ENCODE results near the gene ARPC1A.
"Not testable (repeated sequence)": the region's sequence is repeated elsewhere in the genome, so short reads cannot be mapped to it uniquely, and the experiment has no call there.

ARPC1A gene

GRCh38 chr7:99350641-99351040, 24.9 kb downstream of the ARPC1A start:
- not testable (repeated sequence) for H3K4me1 ChIP-seq (ENCODE audit: control insufficient read depth, insufficient read depth, low read length, poor library complexity, severe bottlenecking); DNase-seq; H3K4me3 ChIP-seq (ENCODE audit: insufficient read depth, low read depth, low read length, poor library complexity, severe bottlenecking); H3K9me3 ChIP-seq (ENCODE audit: control insufficient read depth, low read length); H3K27ac ChIP-seq (ENCODE audit: insufficient read depth, low read length, poor library complexity, severe bottlenecking); H3K27me3 ChIP-seq (replicated peaks; ENCODE audit: control insufficient read depth, insufficient read depth, low read length, poor library complexity, severe bottlenecking)
- H3K36me3 ChIP-seq (ENCODE audit: control insufficient read depth, insufficient read depth, low read length), result peaks cover 75% of the 10 kb centered on the region

GRCh38 chr7:99352247-99352646, 26.5 kb downstream of the ARPC1A start:
- peaks cover 71% of the 10 kb centered on the region for H3K36me3 ChIP-seq (ENCODE audit: control insufficient read depth, insufficient read depth, low read length)
- H3K9me3 ChIP-seq (ENCODE audit: control insufficient read depth, low read length), result no peaks in the 10 kb centered on the region
- no peak overlapping the region for H3K27ac ChIP-seq (ENCODE audit: insufficient read depth, low read length, poor library complexity, severe bottlenecking)
- no peaks in the 10 kb centered on the region for H3K27me3 ChIP-seq (replicated peaks; ENCODE audit: control insufficient read depth, insufficient read depth, low read length, poor library complexity, severe bottlenecking)
- DNase-seq, result no peak
- no peak overlapping the region for H3K4me3 ChIP-seq (ENCODE audit: insufficient read depth, low read depth, low read length, poor library complexity, severe bottlenecking)
- H3K4me1 ChIP-seq (ENCODE audit: control insufficient read depth, insufficient read depth, low read length, poor library complexity, severe bottlenecking), result no peaks in the 10 kb centered on the region

- H3K27ac ChIP-seq (ENCODE audit: insufficient read depth, low read length, poor library complexity, severe bottlenecking), result no peak overlapping the region
- H3K4me3 ChIP-seq (ENCODE audit: insufficient read depth, low read depth, low read length, poor library complexity, severe bottlenecking), result no peak overlapping the region
- no peaks in the 10 kb centered on the region for H3K4me1 ChIP-seq (ENCODE audit: control insufficient read depth, insufficient read depth, low read length, poor library complexity, severe bottlenecking)
- no peaks in the 10 kb centered on the region for H3K27me3 ChIP-seq (replicated peaks; ENCODE audit: control insufficient read depth, insufficient read depth, low read length, poor library complexity, severe bottlenecking)
- peaks cover 74% of the 10 kb centered on the region for H3K36me3 ChIP-seq (ENCODE audit: control insufficient read depth, insufficient read depth, low read length)
- no peaks in the 10 kb centered on the region for H3K9me3 ChIP-seq (ENCODE audit: control insufficient read depth, low read length)
- DNase-seq, result no peak
Measured at GRCh38 chr7:99355098-99355497, 29.4 kb downstream of the ARPC1A start.

GRCh38 chr7:99357701-99358490, 32.2 kb downstream of the ARPC1A start:
- Histone ChIP-seq H3K36me3 (ENCODE audit: control insufficient read depth, insufficient read depth, low read length) (peaks cover 57% of the 10 kb centered on the region), H3K27ac (ENCODE audit: insufficient read depth, low read length, poor library complexity, severe bottlenecking) (no peak overlapping the region), H3K9me3 (ENCODE audit: control insufficient read depth, low read length) (no peaks in the 10 kb centered on the region), H3K4me1 (ENCODE audit: control insufficient read depth, insufficient read depth, low read length, poor library complexity, severe bottlenecking) (no peaks in the 10 kb centered on the region), H3K4me3 (ENCODE audit: insufficient read depth, low read depth, low read length, poor library complexity, severe bottlenecking) (no peak overlapping the region), H3K27me3 (replicated peaks; ENCODE audit: control insufficient read depth, insufficient read depth, low read length, poor library complexity, severe bottlenecking) (no peaks in the 10 kb centered on the region)
- DNase-seq, result no peak

GRCh38 chr7:99358521-99358920, 32.8 kb downstream of the ARPC1A start:
- H3K4me3 ChIP-seq (ENCODE audit: insufficient read depth, low read depth, low read length, poor library complexity, severe bottlenecking); H3K27ac ChIP-seq (ENCODE audit: insufficient read depth, low read length, poor library complexity, severe bottlenecking); H3K9me3 ChIP-seq (ENCODE audit: control insufficient read depth, low read length); DNase-seq; H3K27me3 ChIP-seq (replicated peaks; ENCODE audit: control insufficient read depth, insufficient read depth, low read length, poor library complexity, severe bottlenecking); H3K4me1 ChIP-seq (ENCODE audit: control insufficient read depth, insufficient read depth, low read length, poor library complexity, severe bottlenecking): not testable (repeated sequence)
- H3K36me3 ChIP-seq (ENCODE audit: control insufficient read depth, insufficient read depth, low read length), result peaks cover 62% of the 10 kb centered on the region

- no peaks in the 10 kb centered on the region for H3K27me3 ChIP-seq (replicated peaks; ENCODE audit: control insufficient read depth, insufficient read depth, low read length, poor library complexity, severe bottlenecking)
- peaks cover 63% of the 10 kb centered on the region for H3K36me3 ChIP-seq (ENCODE audit: control insufficient read depth, insufficient read depth, low read length)
- no peak for DNase-seq
- no peaks in the 10 kb centered on the region for H3K9me3 ChIP-seq (ENCODE audit: control insufficient read depth, low read length)
- no peaks in the 10 kb centered on the region for H3K4me1 ChIP-seq (ENCODE audit: control insufficient read depth, insufficient read depth, low read length, poor library complexity, severe bottlenecking)
- H3K4me3 ChIP-seq (ENCODE audit: insufficient read depth, low read depth, low read length, poor library complexity, severe bottlenecking), result no peak overlapping the region
- H3K27ac ChIP-seq (ENCODE audit: insufficient read depth, low read length, poor library complexity, severe bottlenecking), result no peak overlapping the region
Measured at GRCh38 chr7:99359465-99360154, 33.9 kb downstream of the ARPC1A start.

GRCh38 chr7:99362801-99363200, 37.1 kb downstream of the ARPC1A start:
- no peak for DNase-seq
- Histone ChIP-seq H3K27me3 (replicated peaks; ENCODE audit: control insufficient read depth, insufficient read depth, low read length, poor library complexity, severe bottlenecking) (no peaks in the 10 kb centered on the region), H3K36me3 (ENCODE audit: control insufficient read depth, insufficient read depth, low read length) (peaks cover 60% of the 10 kb centered on the region), H3K9me3 (ENCODE audit: control insufficient read depth, low read length) (no peaks in the 10 kb centered on the region), H3K4me3 (ENCODE audit: insufficient read depth, low read depth, low read length, poor library complexity, severe bottlenecking) (no peak overlapping the region), H3K27ac (ENCODE audit: insufficient read depth, low read length, poor library complexity, severe bottlenecking) (no peak overlapping the region), H3K4me1 (ENCODE audit: control insufficient read depth, insufficient read depth, low read length, poor library complexity, severe bottlenecking) (no peaks in the 10 kb centered on the region)

- Histone ChIP-seq H3K27ac (ENCODE audit: insufficient read depth, low read length, poor library complexity, severe bottlenecking) (no peak overlapping the region), H3K27me3 (replicated peaks; ENCODE audit: control insufficient read depth, insufficient read depth, low read length, poor library complexity, severe bottlenecking) (no peaks in the 10 kb centered on the region), H3K4me3 (ENCODE audit: insufficient read depth, low read depth, low read length, poor library complexity, severe bottlenecking) (no peak overlapping the region), H3K9me3 (ENCODE audit: control insufficient read depth, low read length) (no peaks in the 10 kb centered on the region), H3K36me3 (ENCODE audit: control insufficient read depth, insufficient read depth, low read length) (peaks cover 55% of the 10 kb centered on the region), H3K4me1 (ENCODE audit: control insufficient read depth, insufficient read depth, low read length, poor library complexity, severe bottlenecking) (no peaks in the 10 kb centered on the region)
- DNase-seq, result no peak
Measured at GRCh38 chr7:99363286-99363685, 37.6 kb downstream of the ARPC1A start.

GRCh38 chr7:99365318-99366141, 39.8 kb downstream of the ARPC1A start:
- Histone ChIP-seq H3K27ac (ENCODE audit: insufficient read depth, low read length, poor library complexity, severe bottlenecking) (no peak overlapping the region), H3K4me1 (ENCODE audit: control insufficient read depth, insufficient read depth, low read length, poor library complexity, severe bottlenecking) (no peaks in the 10 kb centered on the region), H3K36me3 (ENCODE audit: control insufficient read depth, insufficient read depth, low read length) (peaks cover 40% of the 10 kb centered on the region), H3K4me3 (ENCODE audit: insufficient read depth, low read depth, low read length, poor library complexity, severe bottlenecking) (no peak overlapping the region), H3K27me3 (replicated peaks; ENCODE audit: control insufficient read depth, insufficient read depth, low read length, poor library complexity, severe bottlenecking) (no peaks in the 10 kb centered on the region), H3K9me3 (ENCODE audit: control insufficient read depth, low read length) (no peaks in the 10 kb centered on the region)
- DNase-seq, result peak; percentile 51 to 57 (median 54)

GRCh38 chr7:99366646-99367045, 40.9 kb downstream of the ARPC1A start:
- H3K9me3 ChIP-seq (ENCODE audit: control insufficient read depth, low read length), result no peaks in the 10 kb centered on the region
- peaks cover 34% of the 10 kb centered on the region for H3K36me3 ChIP-seq (ENCODE audit: control insufficient read depth, insufficient read depth, low read length)
- H3K27me3 ChIP-seq (replicated peaks; ENCODE audit: control insufficient read depth, insufficient read depth, low read length, poor library complexity, severe bottlenecking), result no peaks in the 10 kb centered on the region
- DNase-seq, result no peak
- H3K27ac ChIP-seq (ENCODE audit: insufficient read depth, low read length, poor library complexity, severe bottlenecking), result no peak overlapping the region
- no peak overlapping the region for H3K4me3 ChIP-seq (ENCODE audit: insufficient read depth, low read depth, low read length, poor library complexity, severe bottlenecking)
- no peaks in the 10 kb centered on the region for H3K4me1 ChIP-seq (ENCODE audit: control insufficient read depth, insufficient read depth, low read length, poor library complexity, severe bottlenecking)
